Hippocampal formation (tissue), 2 donors: ENCODE data around the gene AK4.

Experiments
- DNase-seq, 2 donors: peaks; one replicate each; lab custom pipeline; 2025; lab: John Stamatoyannopoulos, UW

AK4 gene

DNA sequence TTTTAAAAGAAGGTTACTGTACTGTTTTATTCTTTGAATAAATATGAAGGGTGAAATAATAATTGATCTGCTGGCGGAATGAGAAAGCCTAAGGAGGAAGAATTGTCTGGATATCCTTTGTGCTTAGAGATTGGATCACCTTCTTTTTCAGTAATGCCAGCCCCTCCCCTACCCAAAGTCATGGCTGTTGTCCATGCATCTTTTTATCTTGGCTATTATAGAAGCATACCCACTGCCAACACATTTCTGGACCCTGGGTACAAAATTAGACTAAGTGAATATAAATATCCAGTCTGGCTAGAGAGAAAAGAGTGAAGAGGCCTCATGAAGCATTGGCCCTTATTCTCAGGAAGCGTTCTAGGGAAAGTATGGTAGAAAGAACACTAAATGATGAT is 28.1 kb downstream of the AK4 start:
- no peak for DNase-seq

DNA sequence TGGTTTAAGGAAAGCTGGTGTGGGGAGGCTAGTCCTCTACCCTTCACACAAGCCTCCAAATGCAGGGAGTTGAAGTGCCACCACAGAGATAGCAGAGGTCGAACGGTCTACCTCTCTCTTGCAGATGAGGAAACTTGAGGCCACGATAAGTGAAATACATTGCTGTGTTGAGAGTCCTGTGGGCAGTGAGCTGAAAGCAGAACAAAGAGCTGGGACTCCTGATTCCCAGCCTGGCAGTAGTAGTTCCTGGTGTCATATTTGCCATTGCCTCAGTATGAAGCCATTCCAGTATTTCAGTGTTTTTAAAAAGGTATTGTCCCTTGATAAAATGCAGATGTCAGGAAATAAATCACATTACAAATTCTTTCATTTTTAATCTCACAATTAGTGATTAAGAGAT is 28.6 kb downstream of the AK4 start:
- DNase-seq, result no peak

DNA sequence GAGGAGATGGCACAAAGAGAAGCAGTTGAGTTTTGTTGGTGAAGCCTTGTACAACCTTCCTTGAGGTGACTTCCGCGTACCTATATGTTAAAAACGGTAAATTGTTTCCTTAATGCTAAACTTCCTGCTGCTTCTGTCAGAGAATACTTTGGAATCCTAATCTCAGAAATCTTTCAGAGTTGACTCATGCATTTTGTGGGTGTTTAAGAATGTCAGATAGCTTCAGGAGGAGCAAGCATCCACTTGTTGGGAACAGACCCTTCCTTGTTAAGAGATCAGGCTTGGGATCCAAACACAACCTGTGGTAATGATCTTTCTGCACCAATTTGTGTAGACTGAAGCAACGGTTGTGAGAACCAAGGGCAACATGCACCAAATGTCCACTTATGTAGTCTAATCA is 29.5 kb downstream of the AK4 start:
- DNase-seq, result no peak

DNA sequence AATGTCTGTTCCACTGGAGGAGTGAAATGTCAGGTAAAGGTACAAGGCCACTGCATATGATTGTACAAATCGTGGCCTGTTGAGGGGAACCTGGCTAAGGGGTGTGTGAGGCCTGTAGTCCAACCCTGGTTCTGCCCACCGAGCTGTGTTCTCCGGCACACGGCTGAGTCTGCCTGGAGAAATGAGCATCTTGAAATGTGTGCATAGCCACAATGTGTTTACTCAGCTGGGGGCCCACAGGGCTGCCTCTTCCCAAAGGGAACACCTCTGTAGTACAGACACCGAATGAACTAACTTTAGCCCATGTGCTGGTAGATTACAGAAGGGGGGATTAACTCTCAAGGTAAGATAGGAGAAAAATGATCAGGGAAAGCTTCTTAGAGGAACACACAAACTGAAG is 30.2 kb downstream of the AK4 start:
- DNase-seq, result no peak

DNA sequence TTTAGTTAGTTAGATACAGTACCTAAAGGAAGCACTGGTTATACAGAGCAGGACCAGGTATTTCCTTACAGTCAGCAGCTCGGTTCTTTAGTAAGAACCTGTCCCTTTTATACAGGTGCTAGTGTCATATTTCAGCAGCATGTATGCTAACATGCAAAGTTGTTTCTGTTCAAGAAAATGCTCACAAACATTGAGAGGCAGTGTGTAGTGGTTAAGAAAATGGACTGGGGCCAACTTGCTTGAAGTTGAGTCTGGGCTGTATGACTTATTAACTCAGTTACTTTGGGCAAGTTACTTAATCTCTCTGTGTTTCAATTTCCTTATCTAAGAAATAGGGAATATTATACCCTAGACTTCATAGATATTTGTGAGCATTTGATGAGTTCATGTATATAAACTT is 31.1 kb downstream of the AK4 start:
- no peak for DNase-seq

DNA sequence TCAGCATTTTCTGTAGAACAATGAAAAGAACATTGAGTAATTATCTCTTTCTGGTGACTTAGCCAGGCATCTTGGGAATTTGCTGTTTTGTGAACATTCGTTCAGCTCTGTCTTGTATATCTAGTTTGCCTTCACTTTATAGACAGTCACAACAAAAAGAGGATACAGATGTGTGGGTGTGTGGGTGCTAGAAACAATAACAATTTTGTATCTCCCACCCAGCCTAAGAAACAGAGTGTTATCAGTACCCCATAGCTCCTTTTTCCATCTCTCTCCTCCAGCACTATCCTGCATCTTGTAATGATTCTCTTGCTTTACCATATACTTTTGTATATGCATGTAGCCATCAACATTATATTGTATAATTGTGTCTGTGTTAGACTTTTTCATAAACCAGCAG is 33.0 kb downstream of the AK4 start:
- no peak for DNase-seq

DNA sequence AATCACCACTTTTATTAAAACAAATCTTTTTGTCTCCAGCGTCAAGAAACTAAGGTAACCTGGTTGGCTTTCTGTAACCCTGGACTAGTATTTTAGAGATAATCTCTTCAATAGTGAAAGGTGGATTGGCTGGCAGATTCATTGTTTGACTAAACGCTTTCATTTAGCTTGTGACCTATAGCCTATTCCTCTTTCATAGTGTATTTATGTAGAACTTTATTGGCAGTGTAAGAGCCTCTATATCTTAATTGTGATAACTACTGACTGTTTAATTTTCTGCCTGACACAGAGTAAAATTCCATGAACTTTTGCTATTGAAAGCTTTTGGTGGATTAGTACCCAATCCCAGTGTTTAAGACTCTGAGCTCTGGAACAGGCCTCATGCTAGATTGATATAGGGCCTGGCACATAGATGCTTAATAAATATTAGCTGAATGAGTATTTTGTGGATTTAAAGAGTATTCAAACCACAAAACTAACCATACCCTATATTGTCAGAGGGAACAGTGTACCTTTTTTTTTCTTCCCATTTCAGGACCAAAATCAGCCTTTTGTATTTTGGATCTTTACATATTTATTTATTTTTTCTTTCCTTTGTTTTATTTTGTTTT is 34.8 kb downstream of the AK4 start:
- DNase-seq, result no peak

DNA sequence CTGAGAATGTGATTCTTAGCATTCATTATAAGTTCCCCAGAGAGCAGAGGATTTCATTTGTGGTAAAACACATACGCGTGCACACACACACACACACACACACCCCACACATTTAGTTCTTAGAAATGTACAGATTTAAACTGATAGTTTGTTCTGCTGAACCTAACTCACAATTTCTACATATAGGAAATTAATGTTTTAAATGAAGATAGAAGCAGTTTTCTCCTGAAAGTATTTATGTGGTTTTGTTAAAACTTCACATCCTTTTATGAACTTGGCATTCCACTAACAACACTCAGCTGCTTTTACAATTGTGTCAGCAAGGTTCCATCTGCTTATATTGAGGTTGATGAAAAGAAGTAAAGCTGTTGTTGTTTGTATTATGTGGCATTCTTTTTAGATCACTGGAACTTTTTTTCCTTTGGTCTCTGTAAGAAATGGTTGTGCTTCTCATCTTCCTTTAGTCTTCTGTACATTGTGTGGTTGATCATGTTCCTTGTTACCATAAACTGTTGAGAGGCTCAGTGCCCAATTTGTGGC is 41.6 kb downstream of the AK4 start:
- no peak for DNase-seq

DNA sequence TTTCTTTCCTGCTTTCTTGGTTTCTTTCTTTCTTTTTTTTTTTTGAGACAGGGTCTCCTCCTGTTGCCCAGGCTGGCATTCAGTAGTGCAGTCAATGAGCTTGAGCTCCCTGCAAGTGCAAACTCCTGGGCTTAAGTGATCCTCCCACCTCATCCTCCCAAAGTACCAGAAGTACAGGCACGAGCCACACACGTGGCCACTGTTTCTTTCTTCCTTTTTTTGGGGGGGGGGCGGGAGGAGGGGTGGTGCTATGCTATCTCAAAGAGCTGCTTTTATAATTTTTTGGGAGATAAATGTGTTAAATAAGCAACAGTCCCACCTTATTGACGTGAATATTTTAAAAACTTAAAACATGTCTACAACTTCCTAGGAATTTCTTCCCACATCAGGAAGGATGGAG is 42.2 kb downstream of the AK4 start:
- no peak for DNase-seq

DNA sequence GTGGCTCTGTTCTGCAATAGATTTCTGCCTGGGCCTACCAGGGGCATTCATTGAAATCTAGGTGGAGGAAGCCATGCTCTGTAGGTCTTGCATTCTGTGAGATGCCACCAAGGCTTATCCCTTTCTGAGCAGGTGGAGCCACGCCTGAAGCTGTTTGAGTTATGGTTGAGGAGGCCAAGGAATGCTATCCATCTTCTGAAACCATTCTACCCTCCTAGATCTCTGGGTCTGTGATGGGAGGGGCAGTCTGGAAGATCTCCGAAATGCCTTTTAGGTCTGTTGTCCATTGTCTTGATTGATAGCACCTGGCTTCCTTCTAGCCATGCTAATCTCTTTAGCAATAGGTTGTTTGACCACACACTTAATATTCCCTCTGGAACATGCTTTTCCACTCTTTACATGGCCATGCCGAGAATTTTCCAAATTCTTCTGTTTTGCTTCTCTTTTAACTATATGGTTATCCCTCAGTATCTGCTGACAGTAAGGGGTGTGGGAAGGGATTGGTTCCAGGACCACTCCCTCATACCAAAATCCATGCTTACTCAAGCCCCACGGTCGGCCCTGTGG is 45.2 kb downstream of the AK4 start:
- DNase-seq, result no peak

DNA sequence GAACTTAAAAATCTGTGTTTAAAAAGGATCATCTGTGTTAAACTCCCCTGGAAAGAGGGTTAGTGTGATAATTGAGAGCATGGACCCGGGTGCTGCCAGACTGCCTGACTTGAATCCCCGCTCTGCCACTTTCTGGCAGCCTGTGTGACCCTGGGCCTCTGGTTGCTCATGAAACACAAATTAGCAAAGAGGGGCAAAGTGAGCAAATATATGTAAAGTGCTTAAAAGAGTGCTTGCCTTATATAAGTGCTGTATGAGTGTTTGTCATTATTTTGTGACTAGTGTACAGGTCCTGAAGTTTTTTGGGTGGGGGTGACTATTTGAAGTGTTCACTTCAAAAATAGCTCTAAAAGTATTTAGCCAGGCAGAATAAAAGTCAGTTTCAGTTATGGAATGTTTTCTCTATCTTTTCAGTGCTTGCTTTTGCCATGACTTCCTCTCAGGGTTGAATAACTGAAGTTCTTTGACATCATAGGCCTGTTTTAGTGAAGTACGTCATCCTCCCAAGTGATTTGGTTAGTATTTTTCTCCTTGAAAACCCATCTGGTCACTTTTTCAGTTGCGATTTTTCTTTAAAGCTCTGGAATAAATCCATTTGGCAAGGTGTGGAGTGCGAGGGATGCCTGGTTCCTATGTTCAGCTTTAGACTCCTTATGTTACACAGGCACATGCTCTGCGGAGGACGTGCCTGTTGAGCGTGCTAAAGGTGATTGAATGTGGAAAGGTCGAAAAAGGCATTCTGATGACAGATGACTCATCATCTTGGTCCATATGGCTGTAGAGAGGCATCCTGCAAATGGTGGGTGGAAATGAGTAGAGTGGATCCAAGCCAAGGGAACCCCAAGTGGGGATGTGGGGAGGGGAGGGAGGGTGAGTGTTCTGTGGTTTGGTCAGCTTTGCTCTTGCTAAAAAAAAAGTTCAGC is 47.8 kb downstream of the AK4 start:
- DNase-seq, result no peak

DNA sequence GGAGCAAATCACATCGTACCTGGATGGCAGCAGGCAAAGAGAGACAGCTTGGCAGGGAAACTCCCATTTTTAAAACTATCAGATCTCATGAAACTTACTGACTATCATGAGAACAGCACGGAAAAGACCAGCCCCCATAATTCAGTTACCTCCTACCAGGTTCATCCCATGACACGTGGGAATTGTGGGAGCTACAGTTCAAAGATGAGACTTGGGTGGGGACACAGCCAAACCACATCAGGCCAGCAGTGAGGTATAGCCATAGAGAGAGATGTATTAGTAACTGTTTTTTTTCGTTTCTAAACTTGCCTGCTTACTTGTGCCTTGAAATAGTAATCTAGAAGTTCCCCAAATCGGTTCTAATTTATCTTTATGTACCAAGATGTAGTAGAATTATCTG is 48.9 kb downstream of the AK4 start:
- no peak for DNase-seq

DNA sequence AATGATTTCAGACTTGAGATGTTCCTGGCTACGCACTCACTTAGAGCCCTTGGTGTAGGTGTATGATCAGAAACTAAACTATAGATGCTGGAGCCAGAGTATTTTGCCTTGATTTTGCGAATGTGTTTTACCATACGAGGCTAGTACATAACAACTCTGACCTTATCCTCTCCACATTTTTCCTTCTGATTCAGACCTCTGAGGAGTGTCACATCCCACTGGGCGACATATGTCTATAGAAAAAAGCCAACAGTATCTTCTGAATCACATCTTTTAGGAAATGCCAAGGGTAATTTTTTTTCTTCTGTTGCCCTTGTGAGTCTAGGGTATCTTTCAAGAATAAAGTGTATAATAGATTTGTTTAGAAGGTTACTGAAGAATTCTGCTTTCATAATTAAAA is 49.6 kb downstream of the AK4 start:
- DNase-seq, result no peak

DNA sequence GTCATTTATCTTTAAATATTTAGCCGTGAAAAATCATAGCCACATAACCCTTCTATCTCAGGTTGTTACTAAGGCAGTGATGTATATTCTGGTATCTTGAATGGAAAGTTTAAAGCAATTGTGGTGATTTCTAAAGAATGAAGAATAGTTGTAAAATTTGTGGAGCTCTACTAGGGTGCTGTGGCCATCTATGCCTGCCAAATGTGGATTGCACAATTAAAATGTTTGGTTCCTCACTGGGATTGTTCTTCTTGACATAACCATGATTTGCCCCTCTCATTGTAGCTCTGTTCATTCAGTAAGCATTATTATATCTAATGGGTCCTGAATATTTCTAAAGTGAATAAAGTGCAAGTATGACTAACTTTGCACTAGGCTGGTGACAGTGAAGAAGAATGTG is 50.1 kb downstream of the AK4 start:
- DNase-seq, result no peak

DNA sequence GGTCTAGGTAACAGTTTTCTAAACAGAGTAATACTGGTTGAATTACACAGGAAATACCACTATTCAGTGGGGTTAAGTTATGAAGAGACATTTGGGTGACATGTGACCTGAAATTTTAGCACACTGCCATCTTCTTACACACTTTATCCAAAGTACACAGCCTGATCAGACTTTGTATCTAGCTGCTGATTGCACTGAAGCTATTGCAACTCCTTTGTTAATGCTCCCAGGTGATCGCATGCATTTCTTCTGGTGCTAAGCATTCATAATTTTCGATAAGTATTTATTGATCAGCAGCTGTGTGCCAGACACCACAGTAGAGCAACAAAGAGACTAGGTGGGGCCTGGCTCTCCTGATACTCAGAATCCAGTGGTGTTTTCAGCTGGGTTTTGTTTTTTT is 52.4 kb downstream of the AK4 start:
- no peak for DNase-seq

DNA sequence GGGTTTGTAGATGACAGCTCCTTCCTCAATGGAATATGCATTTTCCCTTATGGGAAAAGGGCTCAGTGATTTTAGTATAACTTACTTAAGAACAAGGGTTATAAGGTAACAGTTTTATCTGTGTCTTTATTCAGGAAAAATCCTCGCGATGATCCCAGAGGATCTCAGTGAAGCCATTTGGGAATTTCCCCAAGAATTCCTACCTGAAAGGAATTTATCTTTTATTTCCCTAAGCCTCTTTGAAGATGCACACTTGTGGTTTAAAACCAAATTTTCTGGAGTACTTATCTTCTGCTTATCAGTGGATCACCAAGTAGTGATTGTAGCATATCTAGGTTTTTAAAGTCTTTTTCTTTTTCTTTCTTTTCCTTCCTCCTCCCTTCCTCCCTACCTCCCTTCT is 58.8 kb downstream of the AK4 start:
- DNase-seq, result no peak

DNA sequence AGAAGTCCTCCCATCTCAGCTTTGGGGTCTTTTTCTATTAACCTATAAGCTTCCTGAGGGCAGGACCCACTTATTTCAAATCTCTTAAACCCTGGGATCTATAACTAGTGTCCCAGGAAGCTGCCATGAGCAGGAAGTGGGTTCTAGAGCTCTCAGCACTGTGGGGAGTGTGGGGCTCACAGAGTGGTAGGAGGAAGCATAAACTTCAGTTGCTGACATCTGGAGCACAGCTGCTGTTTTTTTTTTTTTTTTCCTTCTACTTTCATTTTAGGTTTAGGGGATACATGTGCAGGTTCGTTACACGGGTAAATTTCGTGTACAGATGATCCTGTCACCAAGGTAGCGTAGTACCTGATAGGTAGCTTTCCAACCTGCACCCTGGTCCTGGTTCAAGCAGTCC is 59.3 kb downstream of the AK4 start:
- DNase-seq, result no peak

DNA sequence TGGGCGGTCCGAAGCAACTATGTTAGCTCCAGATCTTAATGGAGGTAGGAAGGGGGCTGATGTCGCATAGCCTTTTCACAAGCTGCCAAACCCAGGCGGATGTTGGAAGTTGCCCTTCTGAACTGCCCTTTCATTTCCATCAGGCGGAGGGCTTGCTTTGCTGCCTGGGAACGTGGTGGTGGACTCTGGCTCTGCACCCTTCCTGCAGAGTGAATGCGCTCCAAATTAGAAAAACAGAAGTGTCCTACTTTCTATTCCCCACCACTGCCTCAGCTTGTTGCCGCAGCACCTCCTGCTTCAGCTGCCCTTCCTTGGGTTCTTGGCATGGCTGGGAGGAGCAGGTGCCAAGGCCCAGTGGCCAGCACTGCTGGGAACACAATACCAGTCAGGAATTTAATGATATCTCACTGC is 60.6 kb downstream of the AK4 start:
- DNase-seq, result peak in 1 of 2 donors; percentile 19

DNA sequence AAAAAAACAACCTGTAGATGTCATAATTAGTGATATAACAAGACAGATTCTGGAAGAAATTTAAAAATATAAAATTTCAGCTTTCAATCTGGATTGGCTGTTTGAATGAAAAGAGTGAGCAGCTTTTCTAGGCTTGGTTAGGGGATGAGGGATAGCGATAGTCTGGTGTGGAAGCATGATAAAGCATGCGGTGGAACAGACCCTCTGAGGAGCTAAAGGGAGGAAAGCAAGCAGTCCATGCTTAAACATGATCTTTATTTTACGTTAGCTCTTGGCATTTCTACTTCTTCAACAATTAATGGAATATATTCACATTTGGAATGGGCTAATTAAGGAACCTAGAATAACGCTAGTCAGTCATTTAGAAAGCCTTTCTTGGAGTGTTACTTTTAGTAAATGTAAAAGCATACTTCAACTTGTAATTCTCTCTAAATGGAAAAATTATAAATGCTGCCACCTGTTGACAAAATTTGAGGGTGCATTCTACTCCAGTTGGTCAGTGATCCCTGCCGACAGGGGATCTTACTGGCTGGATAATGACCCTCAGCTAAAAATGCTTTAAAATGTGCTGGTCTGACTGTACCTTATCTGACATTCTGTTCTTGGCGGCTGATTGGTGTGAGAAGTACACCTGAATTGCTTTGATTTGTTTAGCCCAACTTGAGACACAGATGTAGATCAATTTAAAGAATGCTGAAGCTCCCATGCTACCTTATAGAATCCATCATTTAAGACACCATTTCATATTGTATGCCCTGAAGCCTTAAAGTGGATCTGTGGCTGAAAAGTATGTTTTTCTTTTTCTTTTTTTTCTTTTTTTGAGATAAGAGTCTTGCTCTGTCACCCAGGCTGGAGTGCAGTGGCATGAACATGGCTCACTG is 61.2 kb downstream of the AK4 start:
- peak; percentile 7 to 69 for DNase-seq

DNA sequence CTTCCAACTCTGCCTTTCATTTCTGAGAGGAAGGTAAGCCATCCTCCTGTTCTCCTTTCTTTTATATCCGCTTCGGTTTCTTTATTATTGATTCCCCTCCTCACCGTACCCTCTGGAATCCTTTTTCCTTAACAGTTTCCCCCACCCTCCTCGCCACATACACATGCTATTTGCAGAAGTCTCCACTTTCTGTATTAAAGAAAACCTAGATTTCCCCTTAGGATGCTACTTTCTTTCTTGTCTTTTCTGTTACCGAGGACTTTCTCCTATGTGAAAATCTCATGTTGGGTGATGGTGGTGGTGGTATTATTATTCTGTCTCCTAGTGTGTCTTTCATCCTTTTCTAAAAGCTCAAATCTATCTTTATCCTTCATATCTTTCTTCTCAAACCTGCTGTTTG is 62.3 kb downstream of the AK4 start:
- no peak for DNase-seq

DNA sequence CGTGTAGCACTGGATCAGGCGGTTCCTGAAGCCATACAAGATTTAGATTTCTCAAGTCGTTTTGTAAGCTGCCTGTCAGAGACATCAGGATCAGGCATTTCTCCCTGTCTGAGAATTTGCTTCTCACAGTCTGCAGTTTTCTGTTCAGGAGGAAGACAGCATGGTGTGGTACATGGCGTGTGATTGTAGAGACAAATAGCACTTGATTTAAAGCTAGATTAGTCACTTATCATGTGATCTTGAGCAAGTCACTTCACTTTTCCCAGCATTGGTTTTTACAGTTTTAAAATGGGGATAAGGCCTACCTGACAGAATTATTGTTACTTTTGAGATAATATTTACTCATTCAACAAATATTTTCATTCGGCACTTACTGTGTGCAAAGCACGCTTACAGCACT is 63.3 kb downstream of the AK4 start:
- DNase-seq, result no peak
